Measurements from ENCODE around the gene SCLY.

DNA sequence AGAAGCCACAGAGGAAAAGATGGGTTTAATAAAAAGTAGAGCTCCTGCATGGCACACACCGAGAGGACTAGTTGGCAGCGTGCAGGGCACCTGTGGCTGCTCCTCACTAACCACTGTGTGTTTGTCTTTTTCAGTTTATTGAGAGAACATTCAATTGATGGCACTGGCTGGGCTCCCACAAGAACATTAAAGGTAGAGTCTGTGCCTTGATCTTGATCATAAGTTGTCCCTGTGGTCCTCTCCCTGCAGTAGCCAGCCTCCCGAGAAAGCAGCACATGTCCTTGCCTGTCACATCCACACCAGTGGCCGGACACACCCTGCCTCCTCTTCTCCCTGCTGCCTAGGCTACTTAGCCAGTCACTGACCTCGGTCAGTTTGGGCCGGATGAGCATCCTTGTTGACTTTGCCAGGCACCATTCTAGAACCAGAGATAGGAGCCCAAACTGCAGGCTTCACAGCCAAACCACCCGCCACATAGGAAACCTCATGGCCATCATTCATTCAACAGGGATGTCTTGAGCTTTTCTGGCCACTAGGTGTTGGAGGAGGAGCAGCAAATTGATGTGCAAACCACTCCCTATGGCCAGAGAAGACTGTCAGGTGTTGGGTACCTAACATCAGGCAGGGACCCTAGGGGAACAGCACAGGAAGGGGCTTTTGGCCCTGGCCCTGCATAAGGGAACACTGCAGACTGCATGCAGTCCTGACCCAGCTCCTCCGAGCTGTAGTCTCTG, 30.2 kb upstream of the SCLY start:
- TF ChIP-seq CTCF (IDR thresholded peaks at IDR 0.05 in 8 of 11, conservative IDR thresholded peaks at IDR 0.05 in 3 of 11): no peak
- no peak for TF ChIP-seq POLR2AphosphoS5 (IDR thresholded peaks at IDR 0.05)
- no peak for TF ChIP-seq POLR2A (IDR thresholded peaks at IDR 0.05)

Measured in spleen (tissue), 7 donors.